Measurements from ENCODE around the gene HERPUD1.

HERPUD1 gene

GRCh38 chr16:56897026-56897799, 34.7 kb upstream of the HERPUD1 start:
- no peak overlapping the region for H3K27ac ChIP-seq
- TF ChIP-seq CTCF (conservative IDR thresholded peaks at IDR 0.05), result no peak

- TF ChIP-seq CTCF (conservative IDR thresholded peaks at IDR 0.05), result no peak
- H3K27ac ChIP-seq, result no peak overlapping the region
Measured at GRCh38 chr16:56898847-56899246, 33.1 kb upstream of the HERPUD1 start.

- TF ChIP-seq CTCF (conservative IDR thresholded peaks at IDR 0.05), result no peak
- H3K27ac ChIP-seq, result no peak overlapping the region
Measured at GRCh38 chr16:56903866-56904265, 28.1 kb upstream of the HERPUD1 start.

GRCh38 chr16:56907401-56907800, 24.5 kb upstream of the HERPUD1 start:
- no peak overlapping the region for H3K27ac ChIP-seq
- no peak for TF ChIP-seq CTCF (conservative IDR thresholded peaks at IDR 0.05)

GRCh38 chr16:56909527-56909979, 22.4 kb upstream of the HERPUD1 start:
- H3K27ac ChIP-seq, result no peak overlapping the region
- no peak for TF ChIP-seq CTCF (conservative IDR thresholded peaks at IDR 0.05)

GRCh38 chr16:56910112-56910511, 21.8 kb upstream of the HERPUD1 start:
- no peak overlapping the region for H3K27ac ChIP-seq
- TF ChIP-seq CTCF (conservative IDR thresholded peaks at IDR 0.05), result no peak

GRCh38 chr16:56910654-56911539, 21.0 kb upstream of the HERPUD1 start:
- H3K27ac ChIP-seq, result no peak overlapping the region
- TF ChIP-seq CTCF (conservative IDR thresholded peaks at IDR 0.05), result no peak
